Neural progenitor cell (in vitro differentiated cells): ENCODE measurements around the gene H2BK1.

Experiments
- CTCF ChIP-seq: fragments of 200-600 bp; sonication (generic); IDR thresholded peaks from 2 replicates; pipeline ENCODE4 v1.5.1; 2017; ENCODE audit warnings: antibody characterized with exemption, mild to moderate bottlenecking
- EZH2 ChIP-seq: fragments of 200-600 bp; sonication (generic); IDR thresholded peaks from 2 replicates; pipeline ENCODE4 v1.6.1; 2017; ENCODE audit warnings: antibody characterized with exemption, mild to moderate bottlenecking, moderate library complexity

- TF ChIP-seq CTCF: no peak
- no peak for TF ChIP-seq EZH2
These were observed 19.0 kb upstream of the H2BK1 start for GRCh38 chr7:151229249-151229648.
